GM23338 (cell line): ENCODE measurements around the gene SLC35A5. TPM values are rescaled to one million over a fixed set of nuclear protein-coding genes. Genes with fewer than 3 reads are reported as not detected.

Source experiments
- ATAC-seq: fragments of 200-7000 bp; cut with Tn5 transposase; 3 replicates; pipeline ENCODE4 v1.9.1; 2020
- DNase-seq: peaks from one replicate; pipeline ENCODE4 v3.0.0-alpha.2; 2015; ENCODE audit warnings: low spot score
- H2AFZ ChIP-seq: fragments of 200-600 bp; sonication (generic); 2 replicates; pipeline ENCODE4 v1.8.0; 2016; ENCODE audit warnings: antibody characterized with exemption, mild to moderate bottlenecking, moderate library complexity
- H3F3A ChIP-seq: fragments of 200-600 bp; sonication (generic); replicated peaks from 2 replicates; pipeline ENCODE4 v1.8.0; 2017; ENCODE audit warnings: antibody characterized with exemption, mixed run types, low read depth
- H3K27ac ChIP-seq: fragments of 200-600 bp; sonication (generic); 2 replicates; pipeline ENCODE4 v1.6.1; 2016; ENCODE audit warnings: low read depth
- H3K27me3 ChIP-seq: fragments of 200-600 bp; sonication (generic); 2 replicates; pipeline ENCODE4 v1.8.0; 2016; ENCODE audit warnings: mild to moderate bottlenecking, mixed run types, moderate library complexity; ENCODE audit not compliant: insufficient read depth
- H3K36me3 ChIP-seq: fragments of 200-600 bp; sonication (generic); 2 replicates; pipeline ENCODE4 v1.8.0; 2016; ENCODE audit warnings: mild to moderate bottlenecking; ENCODE audit not compliant: insufficient read depth
- H3K4me1 ChIP-seq: fragments of 200-600 bp; sonication (generic); 2 replicates; pipeline ENCODE4 v1.8.0; 2016; ENCODE audit warnings: mild to moderate bottlenecking, moderate library complexity; ENCODE audit not compliant: insufficient read depth
- H3K4me2 ChIP-seq: fragments of 200-600 bp; sonication (generic); 2 replicates; pipeline ENCODE4 v1.7.1; 2017; ENCODE audit warnings: mixed run types
- H3K4me3 ChIP-seq: fragments of 200-600 bp; sonication (generic); 2 replicates; pipeline ENCODE4 v1.6.1; 2016; ENCODE audit warnings: mixed run types
- H3K79me2 ChIP-seq: fragments of 200-600 bp; sonication (generic); replicated peaks from 2 replicates; pipeline ENCODE4 v1.8.0; 2017; ENCODE audit warnings: mild to moderate bottlenecking; ENCODE audit not compliant: insufficient read depth
- H3K9me2 ChIP-seq: fragments of 200-600 bp; sonication (generic); 2 replicates; pipeline ENCODE4 v1.8.0; 2017; ENCODE audit not compliant: insufficient read depth
- H4K20me1 ChIP-seq: fragments of 200-600 bp; sonication (generic); replicated peaks from 2 replicates; pipeline ENCODE4 v1.8.0; 2017; ENCODE audit warnings: mild to moderate bottlenecking; ENCODE audit not compliant: insufficient read depth
- H3K27ac Mint-ChIP-seq: 2 replicates; pipeline ENCODE4 v1.8.0; 2020; ENCODE audit warnings: inconsistent platforms, mild to moderate bottlenecking, moderate library complexity, mixed read lengths
- H3K27me3 Mint-ChIP-seq: 3 replicates; pipeline ENCODE4 v1.8.0; 2022; ENCODE audit warnings: low read depth, mild to moderate bottlenecking, moderate library complexity, mixed read lengths, inconsistent platforms; ENCODE audit not compliant: insufficient read depth, poor library complexity
- H3K36me3 Mint-ChIP-seq: 3 replicates; pipeline ENCODE4 v1.8.0; 2021; ENCODE audit warnings: low read depth, mild to moderate bottlenecking, inconsistent platforms, moderate library complexity, mixed read lengths
- H3K4me1 Mint-ChIP-seq: 3 replicates; pipeline ENCODE4 v1.8.0; 2020; ENCODE audit warnings: mild to moderate bottlenecking, inconsistent platforms, mixed read lengths
- H3K4me3 Mint-ChIP-seq: 3 replicates; pipeline ENCODE4 v1.8.0; 2021; ENCODE audit warnings: moderate library complexity, mild to moderate bottlenecking, inconsistent platforms, mixed read lengths
- H3K9me3 Mint-ChIP-seq: 3 replicates; pipeline ENCODE4 v1.8.0; 2020; ENCODE audit warnings: moderate library complexity, mild to moderate bottlenecking, inconsistent platforms, mixed read lengths
- CREB1 ChIP-seq: fragments of 250-450 bp; sonication (Bioruptor Pico); IDR thresholded peaks from 2 replicates; pipeline ENCODE4 v1.5.0; 2020; ENCODE audit warnings: low read depth, mild to moderate bottlenecking, moderate library complexity
- CTCF ChIP-seq, 2 experiments: fragments of 200-600 bp in 1 of 2; sonication (generic) in 1 of 2; conservative IDR thresholded peaks; 2 replicates each; pipeline versions ENCODE4 v1.5.1 to v1.6.1; 2016 to 2017; ENCODE audit warnings: antibody characterized with exemption in 2 of 2, low read depth in 2 of 2, mild to moderate bottlenecking in 2 of 2, moderate library complexity in 1 of 2
- ETS1 ChIP-seq: IDR thresholded peaks from 2 replicates; pipeline ENCODE4 v1.6.1; 2016; ENCODE audit warnings: antibody characterized with exemption
- EZH2 ChIP-seq: fragments of 200-600 bp; sonication (generic); IDR thresholded peaks from one replicate; pipeline ENCODE4 v1.8.0; 2017; ENCODE audit warnings: antibody characterized with exemption, mild to moderate bottlenecking, low read depth; ENCODE audit not compliant: unreplicated experiment
- EZH2phosphoT487 ChIP-seq: fragments of 200-600 bp; sonication (generic); IDR thresholded peaks from one replicate; pipeline ENCODE4 v1.8.1; 2018; ENCODE audit warnings: antibody characterized with exemption; ENCODE audit not compliant: unreplicated experiment
- JUNB ChIP-seq: IDR thresholded peaks from one replicate; pipeline ENCODE4 v1.6.1; 2016; ENCODE audit warnings: antibody characterized with exemption; ENCODE audit not compliant: unreplicated experiment
- NANOG ChIP-seq: IDR thresholded peaks from 2 replicates; pipeline ENCODE4 v1.6.1; 2016; ENCODE audit warnings: antibody characterized with exemption, borderline replicate concordance
- POLR2AphosphoS5 ChIP-seq: IDR thresholded peaks from 2 replicates; pipeline ENCODE4 v1.6.1; 2016; ENCODE audit warnings: antibody characterized with exemption, low read depth
- REST ChIP-seq: IDR thresholded peaks from one replicate; pipeline ENCODE4 v1.6.1; 2018; ENCODE audit warnings: antibody characterized with exemption; ENCODE audit not compliant: unreplicated experiment
- STAT1 ChIP-seq: IDR thresholded peaks from one replicate; pipeline ENCODE4 v1.6.1; 2016; ENCODE audit warnings: antibody characterized with exemption; ENCODE audit not compliant: unreplicated experiment
- ZNF114 ChIP-seq: fragments of 250-450 bp; sonication (Bioruptor Pico); IDR thresholded peaks from 2 replicates; pipeline ENCODE4 v1.5.0; 2020; ENCODE audit warnings: mild to moderate bottlenecking, moderate library complexity
- ZNF462 ChIP-seq: fragments of 250-450 bp; sonication (Bioruptor Pico); IDR thresholded peaks from 2 replicates; pipeline ENCODE4 v1.5.0; 2020; ENCODE audit warnings: mild to moderate bottlenecking, moderate library complexity
- polyA plus RNA-seq: library from polyadenylated mRNA; unstranded; fragments of >200 nt; fragmentation: Nextera tagmentation; extraction: Ambion mirVana; gene quantifications from 2 replicates; pipeline ENCODE4 v1.2.1, GENCODE V29; 2016
- total RNA-seq: library from RNA; depleted of rRNA; stranded (reverse); fragments of >200 nt; shearing (Covaris generic); gene quantifications from 2 replicates; pipeline ENCODE4 v1.2.3, GENCODE V29; 2014

Gene SLC35A5
- total and polyA plus RNA-seq, 2 experiments from 2014 or later: 19.9 to 40.4 TPM

- TF ChIP-seq CTCF (conservative IDR thresholded peaks at IDR 0.05; ENCODE audit: low read depth in 2 of 2) (no peak), REST (no peak), JUNB (no peak), CREB1 (no peak), EZH2 (no peak), ETS1 (no peak), NANOG (no peak)
These were observed 42.7 kb downstream of the SLC35A5 start (continued) for GRCh38 chr3:112604536-112604935.

- H2AFZ ChIP-seq: no peak overlapping the region
- H3K36me3 Mint-ChIP-seq: no peaks in the 10 kb centered on the region
- DNase-seq: peak; percentile 55
- H3K9me2 ChIP-seq: no peaks in the 10 kb centered on the region
- H3K4me1 ChIP-seq: no peaks in the 10 kb centered on the region
- H3K27me3 Mint-ChIP-seq: peaks cover 5% of the 10 kb centered on the region
- H3K4me3 Mint-ChIP-seq: no peak overlapping the region
- no peaks in the 10 kb centered on the region for H3K27me3 ChIP-seq
- no peak overlapping the region for H3K4me2 ChIP-seq
- no peak overlapping the region for H3K4me3 ChIP-seq
- H3K4me1 Mint-ChIP-seq: no peaks in the 10 kb centered on the region; the same call in 2 of the 3 replicates
- no peaks in the 10 kb centered on the region for H3K9me3 Mint-ChIP-seq
- no peaks in the 10 kb centered on the region for H3K79me2 ChIP-seq
- H3K27ac Mint-ChIP-seq: no peak overlapping the region
- H3K36me3 ChIP-seq: no peaks in the 10 kb centered on the region
- no peaks in the 10 kb centered on the region for H3F3A ChIP-seq
- H4K20me1 ChIP-seq: no peaks in the 10 kb centered on the region
- no peak overlapping the region for H3K27ac ChIP-seq
- ATAC-seq: no peak
- TF ChIP-seq STAT1 (no peak), POLR2AphosphoS5 (no peak), ZNF462 (CRISPR knock-in tag) (no peak), ETS1 (no peak), ZNF114 (CRISPR knock-in tag) (no peak), EZH2phosphoT487 (no peak), CREB1 (no peak)
These were observed 43.4 kb downstream of the SLC35A5 start for GRCh38 chr3:112605285-112605684.
